ENCODE data around the gene WDR86.

WDR86 gene

GRCh38 chr7:151405056-151405455 is 4.8 kb downstream of the WDR86 start:
- TF ChIP-seq, protein P1, sequence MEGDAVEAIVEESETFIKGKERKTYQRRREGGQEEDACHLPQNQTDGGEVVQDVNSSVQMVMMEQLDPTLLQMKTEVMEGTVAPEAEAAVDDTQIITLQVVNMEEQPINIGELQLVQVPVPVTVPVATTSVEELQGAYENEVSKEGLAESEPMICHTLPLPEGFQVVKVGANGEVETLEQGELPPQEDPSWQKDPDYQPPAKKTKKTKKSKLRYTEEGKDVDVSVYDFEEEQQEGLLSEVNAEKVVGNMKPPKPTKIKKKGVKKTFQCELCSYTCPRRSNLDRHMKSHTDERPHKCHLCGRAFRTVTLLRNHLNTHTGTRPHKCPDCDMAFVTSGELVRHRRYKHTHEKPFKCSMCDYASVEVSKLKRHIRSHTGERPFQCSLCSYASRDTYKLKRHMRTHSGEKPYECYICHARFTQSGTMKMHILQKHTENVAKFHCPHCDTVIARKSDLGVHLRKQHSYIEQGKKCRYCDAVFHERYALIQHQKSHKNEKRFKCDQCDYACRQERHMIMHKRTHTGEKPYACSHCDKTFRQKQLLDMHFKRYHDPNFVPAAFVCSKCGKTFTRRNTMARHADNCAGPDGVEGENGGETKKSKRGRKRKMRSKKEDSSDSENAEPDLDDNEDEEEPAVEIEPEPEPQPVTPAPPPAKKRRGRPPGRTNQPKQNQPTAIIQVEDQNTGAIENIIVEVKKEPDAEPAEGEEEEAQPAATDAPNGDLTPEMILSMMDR (IDR thresholded peaks at IDR 0.05; ENCODE audit: low read depth, low read length) = no peak

DNA sequence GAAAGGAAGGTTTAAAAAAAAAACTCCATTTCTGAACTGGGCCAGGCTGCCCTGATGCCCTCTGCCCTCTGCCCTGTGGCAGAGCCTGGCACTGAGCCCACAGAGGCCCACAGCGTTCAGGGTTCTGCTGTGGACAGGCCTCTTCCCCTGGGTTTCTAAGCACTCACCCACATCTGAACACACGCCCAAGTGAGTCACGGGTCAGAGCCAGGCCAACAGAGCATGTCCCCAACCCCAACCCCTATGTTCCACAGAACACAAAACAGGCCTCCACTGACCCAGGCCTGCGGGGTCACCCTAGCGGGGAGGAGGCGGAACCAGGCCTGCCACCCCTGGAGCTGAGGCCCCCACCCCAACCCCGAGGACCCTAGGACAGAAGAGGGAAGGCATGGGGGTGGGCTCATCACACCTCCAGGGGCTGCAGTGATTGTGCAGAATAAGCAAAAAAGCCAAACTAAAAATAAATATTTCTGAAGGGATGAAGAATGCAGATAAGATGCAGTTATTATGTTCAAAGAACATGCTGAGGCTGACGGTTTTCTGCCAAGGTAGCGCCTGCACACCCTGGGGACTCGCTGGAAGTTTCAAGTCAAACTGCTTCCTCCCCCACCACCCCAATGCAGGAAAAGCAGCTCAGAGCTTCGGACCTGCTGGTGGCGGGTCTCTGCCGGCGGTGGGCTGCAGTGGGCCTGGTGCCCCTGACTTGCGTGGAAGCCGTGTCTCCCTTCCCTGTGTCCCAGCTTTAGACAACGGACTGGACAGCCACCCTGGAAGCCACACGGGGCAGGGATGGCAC is 5.4 kb downstream of the WDR86 start:
- DNase-seq (ENCODE audit: extremely low read depth, low read depth) = no peak

More at GRCh38 chr7:151405056-151405455, 4.8 kb downstream of the WDR86 start:
- no peak for DNase-seq (ENCODE audit: extremely low read depth, low read depth)

DNA sequence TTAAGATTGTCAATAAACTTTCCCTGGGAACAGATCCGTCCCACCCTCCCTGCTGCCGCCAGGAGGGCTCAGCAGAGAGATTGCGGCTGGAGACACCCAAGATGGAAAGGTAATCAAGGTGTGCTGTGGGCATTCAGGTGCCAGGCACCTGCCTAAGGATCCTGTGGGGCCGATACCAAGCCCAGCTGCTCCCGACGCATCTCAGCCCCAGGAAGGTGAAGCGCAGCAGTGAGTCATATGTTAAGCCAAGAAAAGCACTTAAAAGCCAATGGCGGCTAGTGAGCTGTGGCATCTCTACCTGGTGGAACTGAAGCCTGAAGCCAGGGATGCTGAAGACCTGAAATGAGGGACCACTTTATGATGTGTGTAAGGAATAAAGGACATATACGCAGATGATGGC is 6.1 kb downstream of the WDR86 start:
- no peak for DNase-seq (ENCODE audit: extremely low read depth, low read depth)
- TF ChIP-seq, protein P1 (IDR thresholded peaks at IDR 0.05; ENCODE audit: low read depth, low read length) = no peak

More for the DNA sequence above, 5.4 kb downstream of the WDR86 start:
- TF ChIP-seq, protein P1 (IDR thresholded peaks at IDR 0.05; ENCODE audit: low read depth, low read length) = no peak

DNA sequence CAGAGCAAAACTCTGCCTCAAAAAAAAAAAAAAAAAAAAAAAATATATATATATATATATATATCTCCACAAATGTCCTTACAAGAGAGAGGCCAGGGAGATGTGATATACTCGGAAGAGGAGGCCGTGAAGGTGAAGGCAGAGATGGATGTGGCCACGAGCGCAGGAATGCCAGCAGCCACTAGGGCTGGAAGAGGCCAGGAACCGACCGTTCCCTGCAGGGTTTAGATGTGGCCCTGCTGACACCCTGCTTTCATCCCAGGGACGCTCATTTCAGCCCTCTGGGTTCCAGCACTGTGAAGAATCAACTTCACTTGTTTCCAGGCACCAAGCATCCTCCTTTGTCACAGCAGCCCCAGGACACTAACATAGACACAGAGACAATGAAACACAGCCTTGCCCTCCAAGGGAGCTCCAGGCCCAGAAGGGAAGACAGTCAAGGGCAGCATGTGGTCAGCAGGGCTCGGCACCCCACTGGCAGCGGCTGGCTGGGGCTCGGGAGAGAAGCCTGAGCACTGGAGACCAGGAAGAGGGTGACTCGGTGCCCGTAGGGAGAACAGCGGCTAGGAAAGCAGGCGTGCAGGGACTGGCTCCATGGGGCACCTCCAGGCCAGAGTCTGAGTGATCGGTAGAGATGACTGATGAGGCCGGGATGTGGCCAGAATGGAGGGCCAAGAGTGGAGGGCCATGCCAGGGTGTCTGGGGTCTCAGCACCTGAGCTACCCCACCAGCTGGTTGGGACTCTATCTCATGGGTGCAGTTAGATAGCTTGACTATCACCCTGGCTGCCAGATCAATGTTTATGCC is 7.6 kb downstream of the WDR86 start:
- TF ChIP-seq, protein P1 (IDR thresholded peaks at IDR 0.05; ENCODE audit: low read depth, low read length) = no peak; the same call in none of the 2 replicates
- DNase-seq (ENCODE audit: extremely low read depth, low read depth) = no peak

- DNase-seq (ENCODE audit: extremely low read depth, low read depth) = no peak
- TF ChIP-seq, protein P1 (IDR thresholded peaks at IDR 0.05; ENCODE audit: low read depth, low read length) = no peak
These were observed 9.1 kb downstream of the WDR86 start for GRCh38 chr7:151400626-151401315.

DNA sequence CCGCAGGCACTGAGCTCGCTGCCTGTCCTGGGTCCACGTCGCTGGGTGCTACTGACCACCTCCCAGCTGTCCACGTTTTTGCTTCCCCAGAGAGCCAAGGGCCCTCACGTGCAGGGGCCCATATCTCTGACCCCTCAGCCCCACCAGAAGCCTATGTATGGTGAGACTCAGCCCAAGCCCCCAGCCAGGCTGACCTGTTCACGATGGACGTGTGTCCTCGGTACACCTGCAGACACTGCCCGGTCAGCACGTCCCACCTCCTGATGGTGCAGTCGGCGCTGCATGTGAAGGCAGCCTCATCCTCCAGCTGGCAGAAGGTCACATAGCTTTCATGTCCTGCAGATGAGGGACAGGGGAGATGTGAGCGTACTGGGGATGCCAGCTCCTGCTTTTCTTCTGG is 9.9 kb downstream of the WDR86 start:
- DNase-seq (ENCODE audit: extremely low read depth, low read depth) = no peak
- TF ChIP-seq, protein P1 (IDR thresholded peaks at IDR 0.05; ENCODE audit: low read depth, low read length) = no peak
